Caco-2 (cell line): Measurements from ENCODE around the gene HMG20A. TPM values are rescaled to one million over a fixed set of nuclear protein-coding genes. Genes with fewer than 3 reads are reported as not detected.

Experiments
- BruUV-seq: library from RNA; stranded (reverse); fragments of 400-500 nt; replicated peaks from 2 replicates; lab custom pipeline; 2021; lab: Mats Ljungman, UMichigan
- CTCF ChIA-PET: fragments of 300-600 bp; sonication (Branson Sonifier 250); formaldehyde crosslinking; loops from one replicate; lab custom pipeline; 2022; ENCODE audit warnings: antibody characterized with exemption; lab: Charles Lee
- POLR2A ChIA-PET: fragments of 300-600 bp; sonication (Branson Sonifier 250); formaldehyde crosslinking; loops from one replicate; lab custom pipeline; 2022; ENCODE audit warnings: antibody characterized with exemption; lab: Charles Lee
- DNase-seq, 2 experiments: peaks; one replicate each; pipeline versions ENCODE4 v3.0.0 to v3.0.0-alpha.2; 2020 to 2022
- H3K27me3 ChIP-seq: replicated peaks from 2 replicates; pipeline ENCODE4 v1.6.0; 2011; ENCODE audit warnings: low read length; ENCODE audit not compliant: control insufficient read depth, insufficient read depth
- H3K36me3 ChIP-seq: 2 replicates; pipeline ENCODE4 v1.5.1; 2011; ENCODE audit warnings: low read length; ENCODE audit not compliant: control insufficient read depth, insufficient read depth
- H3K4me1 ChIP-seq: fragments of 250-450 bp; sonication (Bioruptor Pico); 2 replicates; pipeline ENCODE4 v1.5.1; 2020; ENCODE audit warnings: mild to moderate bottlenecking
- H3K4me3 ChIP-seq: 2 replicates; pipeline ENCODE4 v1.5.1; 2011; ENCODE audit warnings: low read depth, mild to moderate bottlenecking, control low read depth, low read length
- H3K9me3 ChIP-seq: fragments of 250-450 bp; sonication (Bioruptor Pico); 2 replicates; pipeline ENCODE4 v1.5.1; 2020; ENCODE audit warnings: mild to moderate bottlenecking, moderate library complexity
- H3K27ac Mint-ChIP-seq: one replicate; pipeline ENCODE4 v1.8.0; 2022; ENCODE audit warnings: mixed read lengths; ENCODE audit not compliant: unreplicated experiment
- H3K27me3 Mint-ChIP-seq: one replicate; pipeline ENCODE4 v1.8.0; 2022; ENCODE audit warnings: mixed read lengths; ENCODE audit not compliant: insufficient read depth, unreplicated experiment
- H3K36me3 Mint-ChIP-seq: one replicate; pipeline ENCODE4 v1.8.0; 2022; ENCODE audit warnings: mild to moderate bottlenecking, mixed read lengths; ENCODE audit not compliant: insufficient read depth, unreplicated experiment
- H3K4me1 Mint-ChIP-seq: one replicate; pipeline ENCODE4 v1.8.0; 2022; ENCODE audit warnings: low read depth, mixed read lengths; ENCODE audit not compliant: unreplicated experiment
- H3K4me3 Mint-ChIP-seq: one replicate; pipeline ENCODE4 v1.8.0; 2022; ENCODE audit warnings: mild to moderate bottlenecking, moderate library complexity, mixed read lengths; ENCODE audit not compliant: unreplicated experiment
- H3K9me3 Mint-ChIP-seq: one replicate; pipeline ENCODE4 v1.8.0; 2022; ENCODE audit warnings: mixed read lengths; ENCODE audit not compliant: unreplicated experiment
- intact Hi-C: fragments of 100-400 bp; cut with micrococcal nuclease; formaldehyde crosslinking; loops from one replicate; pipeline ENCODE4 v1.10.0; 2022; ENCODE audit not compliant: unreplicated experiment
- total RNA-seq: library from RNA; stranded (reverse); gene quantifications from 2 replicates; pipeline ENCODE4 v1.2.3, GENCODE V29; 2022
- TF ChIP-seq, protein P1 (sequence below), 2 experiments: fragments of 200-600 bp in 1 of 2; IDR thresholded peaks; 1 replicate in 1 of 2; 2 replicates in 1 of 2; pipeline versions ENCODE4 v1.5.1 to v1.8.0; 2011 to 2022; ENCODE audit warnings: antibody characterized with exemption in 1 of 2, control low read depth in 1 of 2, inconsistent platforms in 1 of 2, low read depth in 1 of 2, low read length in 1 of 2, mild to moderate bottlenecking in 1 of 2, moderate library complexity in 1 of 2; ENCODE audit not compliant: insufficient read depth in 1 of 2, severe bottlenecking in 1 of 2, unreplicated experiment in 1 of 2

The HMG20A gene
- total RNA-seq, 1 experiment from 2014 or later = 34.0 TPM

DNA sequence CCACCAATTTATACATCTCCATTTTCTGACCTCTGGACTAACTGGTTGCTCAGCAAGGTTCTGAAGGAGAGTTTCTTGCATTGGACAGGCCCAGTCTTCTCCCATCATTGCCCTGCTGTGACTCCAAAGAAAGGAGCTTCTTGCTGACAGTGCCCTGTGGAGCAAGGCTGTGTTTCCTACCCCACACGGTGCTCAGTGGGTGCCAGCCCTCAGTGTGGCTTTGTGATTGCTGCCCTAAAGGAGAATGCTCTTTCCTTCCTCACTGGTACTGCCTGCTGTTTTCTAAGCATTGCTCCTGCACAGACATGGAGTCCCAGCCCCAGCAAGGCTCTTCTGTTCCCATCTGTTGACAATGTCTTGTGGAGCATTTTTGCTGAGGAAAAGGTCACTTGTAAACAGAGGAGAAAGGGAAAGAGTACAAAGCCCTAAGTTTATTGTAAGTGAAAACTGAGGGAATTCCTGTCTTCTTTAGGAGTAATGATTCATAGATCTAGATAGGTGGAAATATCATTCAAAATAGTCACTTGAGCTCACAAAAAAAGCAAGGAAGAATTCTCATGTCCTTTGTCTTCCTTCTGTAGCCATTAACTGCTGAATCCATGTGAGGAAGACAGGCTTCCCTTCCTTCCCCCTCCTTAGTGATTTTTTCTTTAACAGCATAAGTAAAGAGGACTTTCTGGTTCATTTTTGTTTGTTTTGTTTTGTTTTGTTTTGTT is 62.9 kb downstream of the HMG20A start:
- H3K4me3 Mint-ChIP-seq = no peak overlapping the region
- DNase-seq = no peak

DNA sequence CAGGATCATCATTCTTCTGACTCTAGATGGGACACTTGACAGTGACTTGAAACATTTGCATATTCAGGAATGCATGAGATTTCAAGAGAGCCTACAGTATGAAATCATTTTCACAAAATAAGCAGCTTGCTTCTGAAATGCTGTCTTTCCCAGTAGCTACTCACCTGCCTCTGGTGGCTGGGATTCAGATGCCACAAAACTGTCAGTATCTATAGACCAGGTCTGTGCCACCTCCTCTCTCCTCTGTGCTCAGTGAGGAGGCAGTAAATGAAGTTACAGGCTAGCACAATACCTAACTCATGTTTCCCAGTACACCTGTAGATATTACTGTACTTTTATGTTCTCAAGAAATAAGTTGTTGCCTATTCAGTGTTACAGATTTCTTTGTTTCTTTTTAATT is 64.3 kb downstream of the HMG20A start:
- Mint-ChIP-seq H3K27ac (no peak overlapping the region), H3K27me3 (no peaks in the 10 kb centered on the region), H3K4me3 (no peak overlapping the region), H3K36me3 (peaks cover 11% of the 10 kb centered on the region), H3K9me3 (no peaks in the 10 kb centered on the region), H3K4me1 (peaks cover 8% of the 10 kb centered on the region)
- no peaks in the 10 kb centered on the region for H3K27me3 ChIP-seq
- peaks cover 5% of the 10 kb centered on the region; the same call in 1 of the 2 replicates for H3K4me1 ChIP-seq
- intact Hi-C loops = no loop called here
- DNase-seq = no peak
- POLR2A ChIA-PET = no interaction called here
- no peak overlapping the region for H3K4me3 ChIP-seq
- peaks cover under 1% of the 10 kb centered on the region for H3K36me3 ChIP-seq
- TF ChIP-seq, protein P1, sequence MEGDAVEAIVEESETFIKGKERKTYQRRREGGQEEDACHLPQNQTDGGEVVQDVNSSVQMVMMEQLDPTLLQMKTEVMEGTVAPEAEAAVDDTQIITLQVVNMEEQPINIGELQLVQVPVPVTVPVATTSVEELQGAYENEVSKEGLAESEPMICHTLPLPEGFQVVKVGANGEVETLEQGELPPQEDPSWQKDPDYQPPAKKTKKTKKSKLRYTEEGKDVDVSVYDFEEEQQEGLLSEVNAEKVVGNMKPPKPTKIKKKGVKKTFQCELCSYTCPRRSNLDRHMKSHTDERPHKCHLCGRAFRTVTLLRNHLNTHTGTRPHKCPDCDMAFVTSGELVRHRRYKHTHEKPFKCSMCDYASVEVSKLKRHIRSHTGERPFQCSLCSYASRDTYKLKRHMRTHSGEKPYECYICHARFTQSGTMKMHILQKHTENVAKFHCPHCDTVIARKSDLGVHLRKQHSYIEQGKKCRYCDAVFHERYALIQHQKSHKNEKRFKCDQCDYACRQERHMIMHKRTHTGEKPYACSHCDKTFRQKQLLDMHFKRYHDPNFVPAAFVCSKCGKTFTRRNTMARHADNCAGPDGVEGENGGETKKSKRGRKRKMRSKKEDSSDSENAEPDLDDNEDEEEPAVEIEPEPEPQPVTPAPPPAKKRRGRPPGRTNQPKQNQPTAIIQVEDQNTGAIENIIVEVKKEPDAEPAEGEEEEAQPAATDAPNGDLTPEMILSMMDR (IDR thresholded peaks at IDR 0.05; ENCODE audit: insufficient read depth in 1 of 2, low read depth in 1 of 2, low read length in 1 of 2, severe bottlenecking in 1 of 2, unreplicated experiment in 1 of 2) = no peak
- no TSS peak for BruUV-seq
- H3K9me3 ChIP-seq = no peaks in the 10 kb centered on the region
- CTCF ChIA-PET = no interaction called here

More for the DNA sequence above, 62.9 kb downstream of the HMG20A start:
- Mint-ChIP-seq H3K27me3 (no peaks in the 10 kb centered on the region), H3K36me3 (peaks cover 11% of the 10 kb centered on the region), H3K27ac (no peak overlapping the region), H3K4me1 (no peaks in the 10 kb centered on the region), H3K9me3 (no peaks in the 10 kb centered on the region)
- Histone ChIP-seq H3K27me3 (no peaks in the 10 kb centered on the region), H3K4me3 (no peak overlapping the region), H3K4me1 (no peaks in the 10 kb centered on the region), H3K36me3 (peaks cover 2% of the 10 kb centered on the region), H3K9me3 (no peaks in the 10 kb centered on the region)
- ChIA-PET CTCF (no interaction called here), POLR2A (no interaction called here)
- no TSS peak for BruUV-seq
- intact Hi-C loops = no loop called here
- TF ChIP-seq, protein P1 (IDR thresholded peaks at IDR 0.05; ENCODE audit: insufficient read depth in 1 of 2, low read depth in 1 of 2, low read length in 1 of 2, severe bottlenecking in 1 of 2, unreplicated experiment in 1 of 2) = no peak

DNA sequence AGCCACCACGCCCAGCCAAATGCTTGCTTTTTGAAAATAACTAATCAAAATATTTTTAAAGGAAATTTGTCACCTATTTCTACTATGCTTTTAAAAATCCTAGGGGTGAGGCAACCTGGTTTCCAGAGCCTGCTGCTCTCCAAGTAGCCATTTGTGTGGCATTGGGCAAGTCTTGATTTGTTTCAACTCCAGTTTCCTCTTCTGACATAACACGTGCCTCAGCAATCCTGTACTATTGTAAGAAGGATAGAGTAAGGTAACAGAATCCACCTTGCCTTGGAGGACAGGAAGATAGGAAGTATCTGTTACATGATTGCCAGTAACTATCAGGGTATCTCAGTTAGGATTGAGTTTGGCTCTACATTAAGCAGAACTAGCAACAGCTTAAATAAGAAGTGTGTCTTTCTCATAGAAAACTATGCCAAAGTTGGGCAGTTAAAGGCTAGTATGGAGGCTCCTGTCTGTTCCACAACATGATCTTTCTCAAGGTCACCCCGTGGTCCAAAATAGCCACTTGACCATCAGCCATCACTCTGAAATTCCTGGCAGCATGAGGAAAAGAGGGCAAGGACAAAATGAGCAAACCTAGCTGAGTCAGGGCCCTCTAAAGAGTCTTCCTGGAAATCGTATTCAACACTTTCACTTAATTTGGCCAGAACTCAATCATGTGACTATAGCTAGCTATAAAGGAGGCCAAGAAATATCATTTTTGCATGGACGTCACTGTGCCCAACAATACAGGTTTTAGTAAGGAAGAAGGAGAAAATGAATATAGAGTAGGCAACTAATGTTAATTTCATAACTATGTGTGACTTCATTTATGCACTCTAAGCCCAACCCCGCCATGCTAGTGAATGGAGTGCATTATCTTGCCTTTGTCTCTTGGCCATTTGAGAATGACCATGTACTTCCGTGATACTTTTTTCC is 66.1 kb downstream of the HMG20A start:
- Mint-ChIP-seq H3K9me3 (no peaks in the 10 kb centered on the region), H3K36me3 (peaks cover 11% of the 10 kb centered on the region), H3K4me1 (peaks cover 15% of the 10 kb centered on the region), H3K4me3 (no peak overlapping the region), H3K27ac (no peak overlapping the region), H3K27me3 (no peaks in the 10 kb centered on the region)
- no peak overlapping the region for H3K4me3 ChIP-seq
- no peaks in the 10 kb centered on the region for H3K27me3 ChIP-seq
- DNase-seq = no peak
- ChIA-PET CTCF (interaction anchor here (0.9 kb wide), 1 partner anchor 10 kb away, joined by 3 read pairs; no protein-coding TSS in a partner anchor), POLR2A (no interaction called here)
- intact Hi-C loops = no loop called here
- H3K4me1 ChIP-seq = peaks cover 5% of the 10 kb centered on the region; the same call in 1 of the 2 replicates
- H3K36me3 ChIP-seq = no peaks in the 10 kb centered on the region
- no peaks in the 10 kb centered on the region for H3K9me3 ChIP-seq
- TF ChIP-seq, protein P1 (IDR thresholded peaks at IDR 0.05; ENCODE audit: insufficient read depth in 1 of 2, low read depth in 1 of 2, low read length in 1 of 2, severe bottlenecking in 1 of 2, unreplicated experiment in 1 of 2) = no peak
- BruUV-seq = no TSS peak
